Esophagus squamous epithelium (tissue), 5 donors: ENCODE results near the gene CAMK1D. TPM values are rescaled to one million over a fixed set of nuclear protein-coding genes. Genes with fewer than 3 reads are reported as not detected.
A peak's percentile ranks its signal among the peaks of the same experiment; 100 is the strongest.

Source experiments
- DNase-seq: peaks from one replicate; lab custom pipeline; 2025; lab: John Stamatoyannopoulos, UW
- H3K27ac ChIP-seq, 4 donors: fragments of 200-600 bp; sonication (generic); one replicate each; pipeline ENCODE4 v1.5.1; 2016 to 2019; ENCODE audit warnings: mild to moderate bottlenecking in 1 of 4
- H3K27me3 ChIP-seq, 4 donors: fragments of 200-600 bp; sonication (generic); 1 replicate in 3 of 4; 2 replicates in 1 of 4; pipeline versions ENCODE4 v1.5.1 to v1.6.0; 2017 to 2021; ENCODE audit warnings: antibody characterized with exemption in 1 of 4
- H3K36me3 ChIP-seq, 3 donors: fragments of 200-600 bp; sonication (generic); one replicate each; pipeline ENCODE4 v1.5.1; 2016 to 2019
- H3K4me1 ChIP-seq, 3 donors: fragments of 200-600 bp; sonication (generic); one replicate each; pipeline ENCODE4 v1.5.1; 2017 to 2019
- H3K4me3 ChIP-seq, 4 donors: fragments of 200-600 bp; sonication (generic); 1 replicate in 3 of 4; 2 replicates in 1 of 4; pipeline ENCODE4 v1.5.1; 2016 to 2019; ENCODE audit warnings: mild to moderate bottlenecking in 2 of 4, moderate library complexity in 1 of 4
- H3K9me3 ChIP-seq, 3 donors: fragments of 200-600 bp; sonication (generic); one replicate each; pipeline ENCODE4 v1.5.1; 2016 to 2019
- POLR2A ChIP-seq, 4 donors: fragments of 450-650 bp; IDR thresholded peaks; one replicate each; pipeline ENCODE4 v1.6.1; 2017; ENCODE audit warnings: antibody characterized with exemption in 4 of 4, mild to moderate bottlenecking in 4 of 4, moderate library complexity in 3 of 4
- WGBS, 2 donors: methylation state at CpG; one replicate each; pipeline ENCODE4 v1.1.5; 2018; 5-methylcytosine and 5-hydroxymethylcytosine counted together
- intact Hi-C: fragments of 100-400 bp; cut with DNase I; formaldehyde crosslinking; loops from one replicate; pipeline ENCODE4 v1.15.0; 2022
- total RNA-seq, 4 donors: library from RNA; depleted of rRNA; stranded (reverse); fragments of >200 nt; gene quantifications; one replicate each; pipeline ENCODE4 v1.1.0, GENCODE V29; 2016
- TF ChIP-seq, protein P1 (sequence below), 6 experiments: fragments of 450-650 bp in 4 of 6; fragments of 200-600 bp in 2 of 6; sonication (generic) in 2 of 6; IDR thresholded peaks; one replicate each; pipeline ENCODE4 v1.5.1; 2016 to 2019; ENCODE audit warnings: antibody characterized with exemption in 6 of 6, mild to moderate bottlenecking in 4 of 6, moderate library complexity in 4 of 6
- donor health status: DM: yes; HTN: yes; CAD: no.

Gene CAMK1D
- total RNA-seq, 4 donors from 2014 or later: 3.8 to 11.8 (median 9.9) TPM

DNA sequence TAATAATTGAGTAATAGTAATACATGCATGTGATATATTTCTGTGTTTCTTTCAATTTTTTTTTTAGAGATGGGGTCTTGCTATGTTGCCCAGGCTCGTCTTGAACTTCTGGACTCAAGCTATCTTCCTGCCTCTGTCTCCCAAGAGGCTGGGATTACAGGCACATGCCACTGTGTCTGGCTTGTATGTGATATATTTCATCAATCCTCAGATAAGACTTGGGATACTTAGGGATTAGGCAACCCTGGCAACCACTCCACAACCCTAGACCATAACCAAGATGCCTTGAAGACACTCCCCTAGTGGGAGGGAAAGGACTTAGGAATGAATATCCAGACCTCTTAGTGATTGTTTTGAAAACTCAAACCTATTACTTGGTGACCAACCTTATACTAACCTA lies 497.4 kb downstream of the CAMK1D start:
- Histone ChIP-seq H3K4me1 (peaks cover 7 to 42% (median 25%) of the 10 kb centered on the region in 3 donors), H3K27me3 (no peaks in the 10 kb centered on the region), H3K4me3 (no peak overlapping the region), H3K36me3 (no peaks in the 10 kb centered on the region), H3K27ac (no peak overlapping the region), H3K9me3 (no peaks in the 10 kb centered on the region)
- 0 to 88% methylated on average over 1 of the region's 1 CpG for WGBS, 2 donors
- TF ChIP-seq, protein P1, sequence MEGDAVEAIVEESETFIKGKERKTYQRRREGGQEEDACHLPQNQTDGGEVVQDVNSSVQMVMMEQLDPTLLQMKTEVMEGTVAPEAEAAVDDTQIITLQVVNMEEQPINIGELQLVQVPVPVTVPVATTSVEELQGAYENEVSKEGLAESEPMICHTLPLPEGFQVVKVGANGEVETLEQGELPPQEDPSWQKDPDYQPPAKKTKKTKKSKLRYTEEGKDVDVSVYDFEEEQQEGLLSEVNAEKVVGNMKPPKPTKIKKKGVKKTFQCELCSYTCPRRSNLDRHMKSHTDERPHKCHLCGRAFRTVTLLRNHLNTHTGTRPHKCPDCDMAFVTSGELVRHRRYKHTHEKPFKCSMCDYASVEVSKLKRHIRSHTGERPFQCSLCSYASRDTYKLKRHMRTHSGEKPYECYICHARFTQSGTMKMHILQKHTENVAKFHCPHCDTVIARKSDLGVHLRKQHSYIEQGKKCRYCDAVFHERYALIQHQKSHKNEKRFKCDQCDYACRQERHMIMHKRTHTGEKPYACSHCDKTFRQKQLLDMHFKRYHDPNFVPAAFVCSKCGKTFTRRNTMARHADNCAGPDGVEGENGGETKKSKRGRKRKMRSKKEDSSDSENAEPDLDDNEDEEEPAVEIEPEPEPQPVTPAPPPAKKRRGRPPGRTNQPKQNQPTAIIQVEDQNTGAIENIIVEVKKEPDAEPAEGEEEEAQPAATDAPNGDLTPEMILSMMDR (IDR thresholded peaks at IDR 0.05): no peak
- no peak for TF ChIP-seq POLR2A (IDR thresholded peaks at IDR 0.05)
- no peak for DNase-seq
- intact Hi-C loops: no loop called here

GRCh38 chr10:12847361-12847975 lies 498.1 kb downstream of the CAMK1D start:
- Histone ChIP-seq H3K27me3 (no peaks in the 10 kb centered on the region), H3K27ac (no peak overlapping the region), H3K36me3 (no peaks in the 10 kb centered on the region), H3K4me1 (peaks cover 7 to 42% (median 25%) of the 10 kb centered on the region in 3 donors), H3K9me3 (no peaks in the 10 kb centered on the region), H3K4me3 (no peak overlapping the region)
- no peak for DNase-seq
- TF ChIP-seq, protein P1 (IDR thresholded peaks at IDR 0.05): peak in 1 of 6 experiments; percentile 14
- TF ChIP-seq POLR2A (IDR thresholded peaks at IDR 0.05): no peak
- 65 to 100% methylated on average over 1 to 2 of the region's 14 CpGs for WGBS, 2 donors
- intact Hi-C loops: no loop called here

DNA sequence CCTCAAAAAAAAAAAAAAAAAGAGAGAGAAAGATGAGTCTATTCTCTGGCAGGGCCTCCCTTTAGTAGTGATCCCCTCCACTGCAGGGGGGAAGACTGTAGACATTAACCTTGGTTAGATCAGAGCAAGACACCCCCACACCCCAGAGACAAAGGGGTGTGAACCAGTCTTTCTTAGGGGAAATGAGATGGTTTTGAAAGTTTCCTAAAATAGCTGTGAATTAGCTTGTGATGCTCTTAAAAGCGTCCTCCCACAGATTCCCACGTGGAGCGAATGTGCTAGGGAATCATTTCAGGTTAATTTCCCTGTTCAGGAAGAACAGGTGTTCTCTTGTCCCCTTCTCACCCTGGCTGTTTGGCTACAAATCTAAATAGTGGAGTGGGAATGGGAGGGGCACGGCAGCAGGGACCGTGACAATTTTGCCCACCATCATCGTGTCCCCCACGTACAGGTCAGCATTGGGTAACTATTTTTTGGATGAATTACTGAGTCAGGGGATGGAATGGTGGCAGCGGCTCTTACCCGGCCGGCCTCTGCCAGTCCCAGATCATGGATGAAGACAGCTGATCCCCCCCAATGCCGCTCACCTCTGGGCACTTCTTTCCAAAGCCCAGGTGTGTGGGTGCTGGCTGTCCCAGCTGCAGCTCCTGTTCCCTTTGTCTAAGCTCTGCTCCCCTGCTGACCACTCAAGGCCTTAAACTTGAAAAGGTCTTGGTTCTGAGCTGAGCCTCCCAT lies 499.3 kb downstream of the CAMK1D start:
- TF ChIP-seq POLR2A (IDR thresholded peaks at IDR 0.05): no peak
- TF ChIP-seq, protein P1 (IDR thresholded peaks at IDR 0.05): no peak
- Histone ChIP-seq H3K9me3 (no peaks in the 10 kb centered on the region), H3K36me3 (no peaks in the 10 kb centered on the region), H3K4me1 (peaks cover 7 to 42% (median 25%) of the 10 kb centered on the region in 3 donors), H3K4me3 (no peak overlapping the region), H3K27ac (peak overlapping the region in 2 of 4 donors; percentile 35 to 58), H3K27me3 (no peaks in the 10 kb centered on the region)
- WGBS, 2 donors: 86 to 87% methylated on average over 9 to 10 of the region's 11 CpGs
- no peak for DNase-seq
- intact Hi-C loops: no loop called here

GRCh38 chr10:12849319-12850181 lies 500.2 kb downstream of the CAMK1D start:
- WGBS, 2 donors: 13 to 19% methylated on average over 17 to 18 of the region's 20 CpGs
- DNase-seq: no peak
- Histone ChIP-seq H3K27ac (peak overlapping the region; percentile 3 to 58 (median 23)), H3K27me3 (no peaks in the 10 kb centered on the region), H3K36me3 (no peaks in the 10 kb centered on the region), H3K4me1 (peaks cover 7 to 36% (median 22%) of the 10 kb centered on the region in 3 donors), H3K4me3 (peak overlapping the region in 1 of 4 donors; percentile 26), H3K9me3 (no peaks in the 10 kb centered on the region)
- intact Hi-C loops: no loop called here
- TF ChIP-seq, protein P1 (IDR thresholded peaks at IDR 0.05): no peak
- no peak for TF ChIP-seq POLR2A (IDR thresholded peaks at IDR 0.05)
